ENCODE measurements around the gene CC2D2B.
"Not testable (repeated sequence)": the region's sequence is repeated elsewhere in the genome, so short reads cannot be mapped to it uniquely, and the experiment has no call there.

- not testable (repeated sequence) for TF ChIP-seq EZH2 (IDR thresholded peaks at IDR 0.05; ENCODE audit: insufficient read depth, poor library complexity, severe bottlenecking); EZH2phosphoT487 (IDR thresholded peaks at IDR 0.05; ENCODE audit: insufficient read depth, low read depth)
Measured at GRCh38 chr10:95916039-95916438, 8.3 kb downstream of the CC2D2B start.

Measured in GM23248 (cell line).